RWPE2 (cell line): Measurements from ENCODE around the gene OR10V1.

Experiments used
- ATAC-seq: fragments of 200-7000 bp; cut with Tn5 transposase; 3 replicates; pipeline ENCODE4 v1.9.1; 2021; ENCODE audit warnings: low read depth
- DNase-seq: peaks from one replicate; pipeline ENCODE4 v3.0.0-alpha.2; 2020; ENCODE audit warnings: low spot score
- H3K27ac ChIP-seq: fragments of 450-650 bp; 2 replicates; pipeline ENCODE4 v1.5.1; 2017; ENCODE audit warnings: mild to moderate bottlenecking; ENCODE audit not compliant: poor library complexity, severe bottlenecking
- H3K27me3 ChIP-seq: fragments of 250-450 bp; sonication (Bioruptor Pico); 2 replicates; pipeline ENCODE4 v1.5.1; 2021; ENCODE audit warnings: mild to moderate bottlenecking, moderate library complexity; ENCODE audit not compliant: insufficient read depth, poor library complexity, severe bottlenecking
- H3K36me3 ChIP-seq: fragments of 250-450 bp; sonication (Bioruptor Pico); 2 replicates; pipeline ENCODE4 v1.5.1; 2020; ENCODE audit warnings: low read depth, mild to moderate bottlenecking, moderate library complexity
- H3K4me1 ChIP-seq: fragments of 250-450 bp; sonication (Bioruptor Pico); 2 replicates; pipeline ENCODE4 v1.5.1; 2021; ENCODE audit warnings: mild to moderate bottlenecking, moderate library complexity; ENCODE audit not compliant: insufficient read depth, poor library complexity, severe bottlenecking
- H3K4me3 ChIP-seq: fragments of 250-450 bp; sonication (Bioruptor Pico); 2 replicates; pipeline ENCODE4 v1.5.1; 2021; ENCODE audit warnings: mild to moderate bottlenecking, moderate library complexity; ENCODE audit not compliant: severe bottlenecking
- H3K9me3 ChIP-seq: fragments of 250-450 bp; sonication (Bioruptor Pico); 2 replicates; pipeline ENCODE4 v1.5.1; 2021; ENCODE audit warnings: mild to moderate bottlenecking, moderate library complexity; ENCODE audit not compliant: severe bottlenecking
- CTCF ChIP-seq: fragments of 450-650 bp; IDR thresholded peaks from one replicate; pipeline ENCODE4 v1.5.1; 2017; ENCODE audit warnings: mild to moderate bottlenecking, moderate library complexity; ENCODE audit not compliant: poor library complexity, severe bottlenecking

Gene OR10V1

GRCh38 chr11:59667812-59668187 is 45.8 kb downstream of the OR10V1 start:
- ATAC-seq: no peak
- Histone ChIP-seq H3K4me3 (peak overlapping the region; percentile 88), H3K27ac (peak overlapping the region; percentile 76), H3K27me3 (no peaks in the 10 kb centered on the region), H3K4me1 (peaks cover 14% of the 10 kb centered on the region), H3K36me3 (peaks cover 46% of the 10 kb centered on the region), H3K9me3 (no peaks in the 10 kb centered on the region)
- no peak for DNase-seq
- TF ChIP-seq CTCF: no peak

- Histone ChIP-seq H3K4me1 (peaks cover 14% of the 10 kb centered on the region), H3K27ac (peak overlapping the region; percentile 76), H3K9me3 (no peaks in the 10 kb centered on the region), H3K4me3 (peak overlapping the region; percentile 88), H3K27me3 (no peaks in the 10 kb centered on the region), H3K36me3 (peaks cover 54% of the 10 kb centered on the region)
- ATAC-seq (no peak), DNase-seq (no peak)
- TF ChIP-seq CTCF: no peak
These were observed 46.7 kb downstream of the OR10V1 start for GRCh38 chr11:59666969-59667368.
